ENCODE results near the gene LOXL1.

LOXL1 gene

DNA sequence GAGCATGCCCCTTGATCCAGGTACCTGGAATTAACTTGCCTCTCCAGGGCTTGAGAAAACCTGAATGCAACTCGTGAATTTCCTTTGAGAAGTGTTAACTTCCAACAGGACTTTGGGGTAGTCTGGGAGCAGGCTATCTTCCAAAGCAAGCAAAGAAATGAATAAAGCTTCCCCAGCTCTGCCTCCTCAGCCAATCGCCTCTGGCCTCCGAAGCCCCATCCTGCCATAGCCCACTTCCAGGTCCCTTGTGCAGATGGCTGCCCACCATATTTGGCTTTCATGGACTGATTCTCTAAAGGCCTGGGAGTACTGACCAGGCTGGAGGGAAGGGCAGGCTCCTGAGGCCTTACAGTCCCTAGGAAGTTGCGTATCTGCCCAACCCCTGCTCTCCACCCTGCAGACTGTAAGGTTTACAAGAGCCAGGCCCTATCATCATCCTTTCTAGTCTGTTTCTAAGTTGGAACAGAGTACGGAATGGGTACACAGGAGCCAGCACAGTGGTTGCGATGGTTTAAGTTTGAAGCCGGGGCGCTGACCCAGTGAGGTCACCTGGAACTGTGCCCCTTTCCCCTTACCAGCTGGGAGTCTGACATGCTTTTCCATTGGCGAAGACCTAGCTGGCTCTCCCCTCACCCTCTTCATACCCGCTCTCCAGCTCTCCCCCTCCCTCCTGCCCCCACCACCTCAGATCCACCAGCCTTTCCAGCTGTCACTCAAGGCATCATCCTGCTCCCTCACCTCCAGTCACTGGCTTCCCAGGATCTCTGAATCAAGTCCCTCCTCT, 67.1 kb downstream of the LOXL1 start:
- no peak for DNase-seq (ENCODE audit: low read depth, low spot score)

GRCh38 chr15:73994413-73994883, 68.2 kb downstream of the LOXL1 start, which contains the start of gene PML:
PML (plus strand) TSS chr15:73994716; CDS start chr15:73994813, 97 bp downstream.
- in situ Hi-C loops (cut with HindIII; ENCODE audit: low sequenced_read_pairs): no loop called here
- TF ChIP-seq, protein P1, sequence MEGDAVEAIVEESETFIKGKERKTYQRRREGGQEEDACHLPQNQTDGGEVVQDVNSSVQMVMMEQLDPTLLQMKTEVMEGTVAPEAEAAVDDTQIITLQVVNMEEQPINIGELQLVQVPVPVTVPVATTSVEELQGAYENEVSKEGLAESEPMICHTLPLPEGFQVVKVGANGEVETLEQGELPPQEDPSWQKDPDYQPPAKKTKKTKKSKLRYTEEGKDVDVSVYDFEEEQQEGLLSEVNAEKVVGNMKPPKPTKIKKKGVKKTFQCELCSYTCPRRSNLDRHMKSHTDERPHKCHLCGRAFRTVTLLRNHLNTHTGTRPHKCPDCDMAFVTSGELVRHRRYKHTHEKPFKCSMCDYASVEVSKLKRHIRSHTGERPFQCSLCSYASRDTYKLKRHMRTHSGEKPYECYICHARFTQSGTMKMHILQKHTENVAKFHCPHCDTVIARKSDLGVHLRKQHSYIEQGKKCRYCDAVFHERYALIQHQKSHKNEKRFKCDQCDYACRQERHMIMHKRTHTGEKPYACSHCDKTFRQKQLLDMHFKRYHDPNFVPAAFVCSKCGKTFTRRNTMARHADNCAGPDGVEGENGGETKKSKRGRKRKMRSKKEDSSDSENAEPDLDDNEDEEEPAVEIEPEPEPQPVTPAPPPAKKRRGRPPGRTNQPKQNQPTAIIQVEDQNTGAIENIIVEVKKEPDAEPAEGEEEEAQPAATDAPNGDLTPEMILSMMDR (IDR thresholded peaks at IDR 0.05; ENCODE audit: low read depth, low read length): no peak
- peak; percentile 96 for DNase-seq (ENCODE audit: low read depth, low spot score)
- peak within 1 kb of the TSS; percentile 96 for H3K4me3 ChIP-seq (ENCODE audit: low read depth, low read length)

More for the DNA sequence above, 67.1 kb downstream of the LOXL1 start:
- in situ Hi-C loops (cut with HindIII; ENCODE audit: low sequenced_read_pairs): no loop called here
- peak overlapping the region; percentile 96 for H3K4me3 ChIP-seq (ENCODE audit: low read depth, low read length)
- TF ChIP-seq, protein P1 (IDR thresholded peaks at IDR 0.05; ENCODE audit: low read depth, low read length): no peak

DNA sequence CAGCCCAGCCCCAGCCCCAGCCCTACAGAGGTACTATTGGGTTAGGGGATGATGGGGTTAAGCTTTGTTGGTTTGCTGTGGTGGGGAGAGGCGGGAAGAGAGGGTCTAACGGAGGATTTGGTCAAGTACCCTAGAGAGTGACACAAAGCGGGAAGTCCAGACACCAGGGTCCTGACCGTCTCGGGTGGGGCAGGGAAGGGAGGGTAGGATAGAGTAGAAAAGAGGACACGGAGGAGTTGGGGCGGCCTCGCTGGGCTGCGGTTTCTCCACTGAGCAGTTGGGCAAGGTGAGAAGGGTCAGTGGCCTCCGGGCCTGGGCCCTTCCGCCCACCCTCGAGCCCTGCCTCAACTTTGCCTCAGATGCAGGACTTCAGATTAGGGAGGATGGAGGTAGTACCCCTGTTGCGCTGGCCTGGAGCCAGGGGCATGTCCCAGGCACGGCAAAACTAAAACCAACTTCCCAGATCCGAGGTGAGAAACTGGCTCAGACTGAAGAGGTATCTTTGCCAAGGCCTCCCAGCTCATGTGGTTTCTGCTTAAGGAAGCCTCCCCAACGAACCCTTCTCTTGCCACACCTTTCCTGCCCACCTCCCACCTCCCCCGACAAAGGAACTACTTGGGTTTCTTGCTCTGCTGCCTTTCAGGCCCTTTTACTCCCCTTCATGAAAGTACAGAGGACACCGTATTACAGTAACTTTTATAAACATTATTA, 68.8 kb downstream of the LOXL1 start:
- no peak for DNase-seq (ENCODE audit: low read depth, low spot score)
- peak overlapping the region; percentile 96 for H3K4me3 ChIP-seq (ENCODE audit: low read depth, low read length)

GRCh38 chr15:73996267-73996666, 70.0 kb downstream of the LOXL1 start:
- in situ Hi-C loops (cut with HindIII; ENCODE audit: low sequenced_read_pairs): no loop called here
- H3K4me3 ChIP-seq (ENCODE audit: low read depth, low read length): peak overlapping the region; percentile 96
- TF ChIP-seq, protein P1 (IDR thresholded peaks at IDR 0.05; ENCODE audit: low read depth, low read length): no peak
- DNase-seq (ENCODE audit: low read depth, low spot score): no peak

More for the DNA sequence above, 68.8 kb downstream of the LOXL1 start:
- TF ChIP-seq, protein P1 (IDR thresholded peaks at IDR 0.05; ENCODE audit: low read depth, low read length): no peak
- in situ Hi-C loops (cut with HindIII; ENCODE audit: low sequenced_read_pairs): no loop called here

- peak; percentile 43 for DNase-seq (ENCODE audit: low read depth, low spot score)
- TF ChIP-seq, protein P1 (IDR thresholded peaks at IDR 0.05; ENCODE audit: low read depth, low read length): no peak
- in situ Hi-C loops (cut with HindIII; ENCODE audit: low sequenced_read_pairs): no loop called here
- peak overlapping the region; percentile 96 for H3K4me3 ChIP-seq (ENCODE audit: low read depth, low read length)
These were observed 70.7 kb downstream of the LOXL1 start for GRCh38 chr15:73996939-73997338.

DNA sequence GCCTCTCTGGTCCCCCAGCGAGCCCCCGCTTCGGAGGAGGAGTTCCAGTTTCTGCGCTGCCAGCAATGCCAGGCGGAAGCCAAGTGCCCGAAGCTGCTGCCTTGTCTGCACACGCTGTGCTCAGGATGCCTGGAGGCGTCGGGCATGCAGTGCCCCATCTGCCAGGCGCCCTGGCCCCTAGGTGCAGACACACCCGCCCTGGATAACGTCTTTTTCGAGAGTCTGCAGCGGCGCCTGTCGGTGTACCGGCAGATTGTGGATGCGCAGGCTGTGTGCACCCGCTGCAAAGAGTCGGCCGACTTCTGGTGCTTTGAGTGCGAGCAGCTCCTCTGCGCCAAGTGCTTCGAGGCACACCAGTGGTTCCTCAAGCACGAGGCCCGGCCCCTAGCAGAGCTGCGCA, 71.7 kb downstream of the LOXL1 start:
- TF ChIP-seq, protein P1 (IDR thresholded peaks at IDR 0.05; ENCODE audit: low read depth, low read length): no peak
- no peak for DNase-seq (ENCODE audit: low read depth, low spot score)
- in situ Hi-C loops (cut with HindIII; ENCODE audit: low sequenced_read_pairs): no loop called here
- H3K4me3 ChIP-seq (ENCODE audit: low read depth, low read length): peak overlapping the region; percentile 96
